ENCODE measurements around the gene WNT9A. TPM values are rescaled to one million over a fixed set of nuclear protein-coding genes. Genes with fewer than 3 reads are reported as not detected.

Gene WNT9A
- total RNA-seq, 1 donor from 2014 or later = 10.2 TPM

DNA sequence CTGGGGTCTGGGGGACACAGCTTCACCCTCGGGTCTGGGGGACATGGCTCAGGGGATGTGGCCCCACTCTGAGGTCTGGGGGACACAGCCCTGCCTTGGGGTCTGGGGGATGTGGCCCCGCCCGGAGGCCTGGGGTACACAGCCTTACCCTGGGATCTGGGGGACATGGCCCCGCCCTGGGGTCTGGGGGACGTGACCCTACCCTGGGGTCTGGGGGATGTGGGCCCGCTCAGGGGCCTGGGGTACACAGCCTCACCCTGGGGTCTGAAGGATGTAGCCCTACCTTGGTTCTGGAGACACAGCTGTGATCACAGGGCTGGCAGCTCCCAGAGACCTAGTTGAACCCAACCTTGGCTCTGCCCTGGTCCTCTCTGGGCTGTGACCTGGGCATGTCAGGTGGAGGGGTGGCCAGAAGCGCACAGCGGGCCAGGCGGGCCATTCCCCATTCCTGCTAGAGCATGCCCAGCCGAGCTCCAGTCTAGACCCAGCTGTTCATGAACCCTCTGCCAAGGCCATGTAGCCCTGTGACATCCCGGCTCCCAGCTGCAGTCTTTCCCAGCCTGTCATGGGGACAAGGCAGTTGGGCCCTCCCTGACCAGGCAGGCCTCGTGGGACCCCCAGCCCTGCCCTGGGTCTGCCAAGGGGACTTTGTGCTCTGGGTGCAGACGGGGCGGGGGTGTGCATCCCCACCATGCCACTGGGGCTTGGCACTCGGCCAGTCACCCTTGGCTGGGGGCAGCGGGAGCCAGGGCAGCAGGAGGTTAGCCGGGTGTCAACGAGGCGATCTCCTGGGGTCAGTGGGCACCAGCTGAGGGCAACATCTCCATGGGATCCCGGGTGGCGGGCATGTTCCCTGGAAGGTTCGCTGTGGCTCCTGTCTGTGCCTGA is 43.9 kb downstream of the WNT9A start:
- ATAC-seq (no peak), DNase-seq (no peak)
- TF ChIP-seq, protein P1, sequence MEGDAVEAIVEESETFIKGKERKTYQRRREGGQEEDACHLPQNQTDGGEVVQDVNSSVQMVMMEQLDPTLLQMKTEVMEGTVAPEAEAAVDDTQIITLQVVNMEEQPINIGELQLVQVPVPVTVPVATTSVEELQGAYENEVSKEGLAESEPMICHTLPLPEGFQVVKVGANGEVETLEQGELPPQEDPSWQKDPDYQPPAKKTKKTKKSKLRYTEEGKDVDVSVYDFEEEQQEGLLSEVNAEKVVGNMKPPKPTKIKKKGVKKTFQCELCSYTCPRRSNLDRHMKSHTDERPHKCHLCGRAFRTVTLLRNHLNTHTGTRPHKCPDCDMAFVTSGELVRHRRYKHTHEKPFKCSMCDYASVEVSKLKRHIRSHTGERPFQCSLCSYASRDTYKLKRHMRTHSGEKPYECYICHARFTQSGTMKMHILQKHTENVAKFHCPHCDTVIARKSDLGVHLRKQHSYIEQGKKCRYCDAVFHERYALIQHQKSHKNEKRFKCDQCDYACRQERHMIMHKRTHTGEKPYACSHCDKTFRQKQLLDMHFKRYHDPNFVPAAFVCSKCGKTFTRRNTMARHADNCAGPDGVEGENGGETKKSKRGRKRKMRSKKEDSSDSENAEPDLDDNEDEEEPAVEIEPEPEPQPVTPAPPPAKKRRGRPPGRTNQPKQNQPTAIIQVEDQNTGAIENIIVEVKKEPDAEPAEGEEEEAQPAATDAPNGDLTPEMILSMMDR (IDR thresholded peaks at IDR 0.05) = no peak

DNA sequence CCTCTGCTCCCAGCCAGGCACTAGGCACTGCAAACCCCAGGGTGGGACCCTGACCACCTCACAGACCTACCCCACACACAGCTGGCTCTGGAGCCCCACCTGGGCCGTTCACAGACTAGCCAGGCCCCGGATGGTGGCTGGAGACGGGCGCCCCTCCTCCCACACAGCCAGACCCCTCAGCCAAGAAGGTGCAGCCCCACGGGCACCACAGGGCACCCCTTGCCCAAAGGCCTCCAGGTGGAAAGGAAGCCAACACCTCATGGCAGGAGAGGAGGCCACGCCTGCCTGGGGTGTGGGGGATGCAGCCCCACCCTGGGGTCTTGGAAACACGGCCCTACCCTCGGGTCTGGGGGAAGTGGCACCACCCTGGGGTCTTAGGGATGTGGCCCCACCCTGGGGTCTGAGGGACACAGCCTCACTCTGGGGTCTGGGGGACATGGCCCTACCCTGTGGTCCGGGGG is 44.6 kb downstream of the WNT9A start:
- ATAC-seq (no peak), DNase-seq (no peak)
- TF ChIP-seq, protein P1 (IDR thresholded peaks at IDR 0.05) = no peak
- Histone ChIP-seq H3K4me3 (no peak overlapping the region), H3K27ac (no peak overlapping the region), H3K36me3 (no peaks in the 10 kb centered on the region), H3K9me3 (no peaks in the 10 kb centered on the region), H3K4me1 (no peaks in the 10 kb centered on the region), H3K27me3 (no peaks in the 10 kb centered on the region)
- intact Hi-C loops (cut with DNase I) = no loop called here

More for the DNA sequence above, 43.9 kb downstream of the WNT9A start:
- H3K27me3 ChIP-seq = no peaks in the 10 kb centered on the region
- H3K36me3 ChIP-seq = no peaks in the 10 kb centered on the region
- intact Hi-C loops (cut with DNase I) = no loop called here
- no peak overlapping the region for H3K27ac ChIP-seq
- no peaks in the 10 kb centered on the region for H3K4me1 ChIP-seq
- H3K4me3 ChIP-seq = no peak overlapping the region
- H3K9me3 ChIP-seq = no peaks in the 10 kb centered on the region

DNA sequence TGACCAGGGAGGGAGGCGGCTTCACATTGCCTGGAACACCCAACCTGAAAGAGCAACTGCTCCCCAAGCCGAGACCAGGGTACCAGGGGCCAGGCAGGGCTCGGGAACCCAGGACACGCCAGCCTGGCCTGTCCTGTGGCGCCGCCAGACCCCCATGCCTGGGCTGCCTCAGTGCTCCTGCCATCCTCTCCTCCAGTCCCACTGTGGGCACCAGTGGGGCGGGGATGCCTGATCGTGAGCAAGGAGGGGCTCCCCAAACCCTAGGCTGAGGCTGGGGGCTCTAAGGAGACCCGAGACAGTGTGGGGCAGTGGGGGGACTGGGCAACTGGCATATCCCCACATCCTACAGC is 45.1 kb downstream of the WNT9A start:
- H3K9me3 ChIP-seq = no peaks in the 10 kb centered on the region
- intact Hi-C loops (cut with DNase I) = no loop called here
- H3K4me3 ChIP-seq = no peak overlapping the region
- H3K4me1 ChIP-seq = no peaks in the 10 kb centered on the region
- DNase-seq (no peak), ATAC-seq (no peak)
- no peak overlapping the region for H3K27ac ChIP-seq
- TF ChIP-seq, protein P1 (IDR thresholded peaks at IDR 0.05) = no peak
- H3K27me3 ChIP-seq = no peaks in the 10 kb centered on the region
- no peaks in the 10 kb centered on the region for H3K36me3 ChIP-seq

DNA sequence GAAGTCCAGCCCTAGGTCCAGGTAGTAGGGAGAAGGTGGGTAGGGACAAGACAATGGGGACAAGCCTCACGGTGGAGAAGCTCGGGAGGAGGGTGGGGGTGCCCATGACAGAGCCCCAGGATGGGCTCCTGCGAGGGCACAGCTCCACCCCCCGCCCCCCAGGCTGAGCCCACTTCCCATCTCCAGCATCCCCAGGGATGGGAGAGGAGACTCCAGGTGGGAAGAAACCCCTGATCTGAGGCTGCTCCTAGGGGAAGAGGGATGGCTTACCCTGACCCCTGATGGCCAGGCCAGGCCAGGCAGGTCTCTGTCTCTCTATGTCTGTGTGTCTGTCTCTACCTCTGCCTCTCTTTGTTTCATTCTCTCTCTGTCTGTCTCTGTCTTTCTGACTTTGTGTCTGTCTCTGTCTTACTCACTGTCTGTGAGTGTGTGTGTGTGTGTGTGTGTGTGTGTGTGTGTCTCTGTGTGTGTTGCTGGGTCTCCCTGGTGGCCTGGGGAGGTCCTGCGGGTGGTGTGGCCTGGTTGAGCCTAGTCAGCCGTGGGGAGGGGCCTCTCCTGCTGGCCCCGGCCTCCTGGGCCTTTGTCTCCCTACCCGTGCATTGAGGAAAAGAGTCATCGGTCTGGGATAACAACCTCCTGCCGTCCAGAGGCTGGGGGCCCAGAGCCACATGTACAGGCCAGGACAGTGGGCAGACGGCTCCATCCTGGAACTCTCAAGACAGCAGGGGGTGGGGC is 45.7 kb downstream of the WNT9A start:
- H3K27ac ChIP-seq = no peak overlapping the region
- TF ChIP-seq, protein P1 (IDR thresholded peaks at IDR 0.05) = no peak
- intact Hi-C loops (cut with DNase I) = no loop called here
- no peaks in the 10 kb centered on the region for H3K9me3 ChIP-seq
- no peaks in the 10 kb centered on the region for H3K27me3 ChIP-seq
- H3K4me3 ChIP-seq = no peak overlapping the region
- ATAC-seq (no peak), DNase-seq (peak; percentile 50)
- H3K36me3 ChIP-seq = no peaks in the 10 kb centered on the region
- no peaks in the 10 kb centered on the region for H3K4me1 ChIP-seq

DNA sequence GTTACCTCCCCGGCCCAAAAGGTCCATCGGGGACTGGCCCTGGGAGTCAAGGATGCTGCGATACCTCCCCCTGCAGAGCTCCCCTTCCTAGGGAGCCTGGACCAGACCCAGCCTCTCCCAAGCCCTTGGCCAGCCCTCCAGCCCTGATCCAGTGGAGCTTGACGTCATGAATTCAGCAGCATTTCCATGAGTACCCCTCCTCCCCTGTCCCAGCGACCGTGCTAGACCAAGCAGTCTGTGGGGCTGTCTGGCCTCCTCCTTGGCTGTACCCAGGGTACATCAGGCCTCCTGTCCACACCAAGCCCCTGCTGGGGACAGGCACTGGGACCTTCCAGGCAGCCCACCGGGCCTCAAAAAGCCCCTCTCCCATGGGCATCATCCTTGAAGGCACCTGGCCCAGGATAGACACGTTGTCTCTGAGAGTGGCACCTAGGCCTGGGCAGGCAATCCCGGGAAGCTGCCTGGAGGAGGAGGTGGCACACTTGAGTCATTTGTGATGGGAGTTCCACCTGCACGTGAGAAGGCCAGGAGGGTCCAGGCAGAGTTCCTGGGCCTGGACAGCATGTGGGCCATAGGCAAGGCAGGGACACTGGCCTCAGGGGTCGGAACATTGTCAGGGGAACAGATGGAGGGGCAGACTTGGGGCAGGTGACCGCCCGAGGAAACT is 46.4 kb downstream of the WNT9A start:
- ATAC-seq (no peak), DNase-seq (peak; percentile 52)
- no peaks in the 10 kb centered on the region for H3K4me1 ChIP-seq
- H3K4me3 ChIP-seq = no peak overlapping the region
- H3K27ac ChIP-seq = no peak overlapping the region
- no peaks in the 10 kb centered on the region for H3K9me3 ChIP-seq
- no peaks in the 10 kb centered on the region for H3K36me3 ChIP-seq
- no peaks in the 10 kb centered on the region for H3K27me3 ChIP-seq
- TF ChIP-seq, protein P1 (IDR thresholded peaks at IDR 0.05) = no peak
- intact Hi-C loops (cut with DNase I) = no loop called here
